ENCODE data around the gene FCSK. TPM values are rescaled to one million over a fixed set of nuclear protein-coding genes. Genes with fewer than 3 reads are reported as not detected.
"Not testable (repeated sequence)": the region's sequence is repeated elsewhere in the genome, so short reads cannot be mapped to it uniquely, and the experiment has no call there.

Gene FCSK
- 6.5 TPM for total RNA-seq (ENCODE audit: insufficient read depth, low replicate concordance)

- DNase-seq (ENCODE audit: low spot score) = peak; percentile 83
Observed at GRCh38 chr16:70454222-70455034, at the start of gene FCSK. TSS of gene FCSK (plus strand) at chr16:70454595. CDS start at chr16:70463191, 8,596 bp downstream.

GRCh38 chr16:70406104-70406503, 48.3 kb upstream of the FCSK start:
- DNase-seq (ENCODE audit: low spot score) = not testable (repeated sequence)

GRCh38 chr16:70407811-70408274, 46.6 kb upstream of the FCSK start:
- no peak for DNase-seq (ENCODE audit: low spot score)

GRCh38 chr16:70410734-70411133, 43.7 kb upstream of the FCSK start:
- no peak for DNase-seq (ENCODE audit: low spot score)

- no peak for DNase-seq (ENCODE audit: low spot score)
Observed at GRCh38 chr16:70412385-70412784, 42.0 kb upstream of the FCSK start.

GRCh38 chr16:70413572-70413971, 40.8 kb upstream of the FCSK start:
- DNase-seq (ENCODE audit: low spot score) = not testable (repeated sequence)

- DNase-seq (ENCODE audit: low spot score) = no peak
Observed at GRCh38 chr16:70416748-70417616, 37.4 kb upstream of the FCSK start.

GRCh38 chr16:70417661-70418060, 36.7 kb upstream of the FCSK start:
- no peak for DNase-seq (ENCODE audit: low spot score)

- DNase-seq (ENCODE audit: low spot score) = no peak
Observed at GRCh38 chr16:70418274-70418992, 36.0 kb upstream of the FCSK start.

GRCh38 chr16:70418993-70419318, 35.4 kb upstream of the FCSK start:
- DNase-seq (ENCODE audit: low spot score) = no peak

GRCh38 chr16:70419384-70420327, 34.7 kb upstream of the FCSK start:
- DNase-seq (ENCODE audit: low spot score) = no peak

GRCh38 chr16:70421014-70421413, 33.4 kb upstream of the FCSK start:
- no peak for DNase-seq (ENCODE audit: low spot score)

- no peak for DNase-seq (ENCODE audit: low spot score)
Observed at GRCh38 chr16:70421473-70422311, 32.7 kb upstream of the FCSK start.

- DNase-seq (ENCODE audit: low spot score) = no peak
Observed at GRCh38 chr16:70422543-70422942, 31.9 kb upstream of the FCSK start.

GRCh38 chr16:70427786-70428177, 26.6 kb upstream of the FCSK start:
- no peak for DNase-seq (ENCODE audit: low spot score)

GRCh38 chr16:70428178-70428998, 26.0 kb upstream of the FCSK start:
- peak; percentile 98 for DNase-seq (ENCODE audit: low spot score)

- DNase-seq (ENCODE audit: low spot score) = no peak
Observed at GRCh38 chr16:70429888-70430666, 24.3 kb upstream of the FCSK start.

Data from umbilical cord (tissue), 2 donors.